ENCODE results near the gene SPEN.

DNA sequence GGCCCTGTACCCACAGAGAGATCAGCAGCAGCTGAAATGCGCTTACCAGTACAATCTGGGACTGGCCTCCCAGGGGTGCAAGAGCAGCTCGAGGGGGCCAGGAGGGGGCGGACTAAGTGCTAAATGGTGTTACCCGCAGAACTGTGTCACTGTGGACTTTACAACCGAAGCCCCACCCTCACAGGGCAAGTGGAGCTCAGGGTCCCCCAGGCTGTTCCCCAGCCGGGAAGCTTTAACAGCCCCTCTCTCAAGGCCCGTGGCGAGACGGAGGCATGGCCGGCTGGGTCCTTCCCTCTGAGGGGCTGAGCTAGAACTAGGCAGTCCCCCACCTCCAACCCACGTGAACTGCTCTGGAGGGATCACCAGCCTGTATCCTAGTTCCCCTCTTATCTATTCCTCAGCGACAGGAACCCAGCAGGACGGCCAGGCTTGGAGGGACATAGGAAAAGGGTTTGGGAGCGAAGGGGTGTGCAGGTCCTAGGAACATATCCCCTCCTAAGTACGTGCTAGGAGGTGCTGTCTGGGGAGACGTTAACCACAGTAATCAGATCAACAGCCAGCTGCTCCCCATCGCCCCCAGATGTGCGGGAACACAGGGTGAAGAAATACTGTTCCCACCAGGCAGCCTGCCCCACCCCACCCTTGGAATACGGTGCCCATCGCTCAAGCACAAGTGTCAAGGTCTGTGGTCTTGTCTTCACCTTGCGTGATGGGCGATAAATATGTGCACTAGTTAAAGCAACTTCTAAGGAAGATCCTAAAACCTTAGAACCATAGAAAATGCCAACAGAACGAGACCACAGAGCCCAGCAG lies 104.0 kb downstream of the SPEN start:
- TF ChIP-seq, protein P1, sequence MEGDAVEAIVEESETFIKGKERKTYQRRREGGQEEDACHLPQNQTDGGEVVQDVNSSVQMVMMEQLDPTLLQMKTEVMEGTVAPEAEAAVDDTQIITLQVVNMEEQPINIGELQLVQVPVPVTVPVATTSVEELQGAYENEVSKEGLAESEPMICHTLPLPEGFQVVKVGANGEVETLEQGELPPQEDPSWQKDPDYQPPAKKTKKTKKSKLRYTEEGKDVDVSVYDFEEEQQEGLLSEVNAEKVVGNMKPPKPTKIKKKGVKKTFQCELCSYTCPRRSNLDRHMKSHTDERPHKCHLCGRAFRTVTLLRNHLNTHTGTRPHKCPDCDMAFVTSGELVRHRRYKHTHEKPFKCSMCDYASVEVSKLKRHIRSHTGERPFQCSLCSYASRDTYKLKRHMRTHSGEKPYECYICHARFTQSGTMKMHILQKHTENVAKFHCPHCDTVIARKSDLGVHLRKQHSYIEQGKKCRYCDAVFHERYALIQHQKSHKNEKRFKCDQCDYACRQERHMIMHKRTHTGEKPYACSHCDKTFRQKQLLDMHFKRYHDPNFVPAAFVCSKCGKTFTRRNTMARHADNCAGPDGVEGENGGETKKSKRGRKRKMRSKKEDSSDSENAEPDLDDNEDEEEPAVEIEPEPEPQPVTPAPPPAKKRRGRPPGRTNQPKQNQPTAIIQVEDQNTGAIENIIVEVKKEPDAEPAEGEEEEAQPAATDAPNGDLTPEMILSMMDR (IDR thresholded peaks at IDR 0.05; ENCODE audit: low read depth, low read length, poor library complexity, severe bottlenecking): no peak
- TF ChIP-seq EZH2phosphoT487 (IDR thresholded peaks at IDR 0.05; ENCODE audit: borderline replicate concordance, low read length): no peak

Measured in DOHH2 (cell line).